Inflammatory macrophage treated with lipopolysaccharide for 4 hours (primary cell): ENCODE data around the gene VPS11.
A peak's percentile ranks its signal among the peaks of the same experiment; 100 is the strongest.
"Not testable (repeated sequence)": the region's sequence is repeated elsewhere in the genome, so short reads cannot be mapped to it uniquely, and the experiment has no call there.

Experiments used
- DNase-seq: peaks from one replicate; pipeline ENCODE4 v3.0.0-alpha.2; 2020

The VPS11 gene

DNA sequence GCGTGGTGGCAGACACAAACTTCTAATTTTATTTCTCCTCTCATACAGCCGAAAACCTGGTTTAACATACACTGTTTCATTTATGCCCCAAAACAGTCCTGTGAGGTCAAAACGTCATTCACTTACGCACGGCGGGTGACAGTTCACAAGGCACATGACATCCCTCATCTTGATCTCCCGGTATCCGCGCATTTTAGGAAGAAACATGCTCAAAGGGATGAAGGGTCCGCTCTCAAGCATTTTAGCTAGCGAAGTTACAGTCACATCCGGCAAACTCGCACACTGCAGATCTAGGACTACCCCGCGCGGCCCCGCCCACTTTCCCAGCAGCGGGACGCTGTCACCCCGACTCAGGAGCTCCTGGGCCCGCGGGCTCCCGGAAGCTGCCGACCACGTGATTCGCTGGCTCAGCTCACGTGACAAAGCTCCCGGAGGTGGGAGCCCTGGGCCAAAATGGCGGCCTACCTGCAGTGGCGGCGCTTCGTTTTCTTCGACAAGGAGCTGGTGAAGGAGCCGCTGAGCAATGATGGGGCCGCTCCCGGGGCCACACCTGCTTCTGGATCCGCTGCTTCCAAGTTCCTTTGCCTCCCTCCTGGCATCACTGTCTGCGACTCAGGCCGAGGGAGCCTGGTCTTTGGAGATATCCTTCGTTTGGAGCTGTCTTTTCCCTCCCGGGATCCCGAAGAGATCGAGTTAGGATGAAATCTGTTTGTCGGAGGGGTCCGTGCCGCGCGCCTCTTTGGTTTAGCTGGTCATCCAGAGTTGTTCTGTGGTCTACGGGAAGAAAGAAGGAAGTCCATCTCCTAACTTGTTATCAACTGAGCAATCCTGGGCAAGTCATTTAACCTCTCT lies at the start of gene VPS11:
Gene VPS11, plus strand, starts transcription at position 448 of the 852 bp plus-strand sequence. Its CDS starts 6 bp downstream, at position 454.
- DNase-seq: peak; percentile 97

DNA sequence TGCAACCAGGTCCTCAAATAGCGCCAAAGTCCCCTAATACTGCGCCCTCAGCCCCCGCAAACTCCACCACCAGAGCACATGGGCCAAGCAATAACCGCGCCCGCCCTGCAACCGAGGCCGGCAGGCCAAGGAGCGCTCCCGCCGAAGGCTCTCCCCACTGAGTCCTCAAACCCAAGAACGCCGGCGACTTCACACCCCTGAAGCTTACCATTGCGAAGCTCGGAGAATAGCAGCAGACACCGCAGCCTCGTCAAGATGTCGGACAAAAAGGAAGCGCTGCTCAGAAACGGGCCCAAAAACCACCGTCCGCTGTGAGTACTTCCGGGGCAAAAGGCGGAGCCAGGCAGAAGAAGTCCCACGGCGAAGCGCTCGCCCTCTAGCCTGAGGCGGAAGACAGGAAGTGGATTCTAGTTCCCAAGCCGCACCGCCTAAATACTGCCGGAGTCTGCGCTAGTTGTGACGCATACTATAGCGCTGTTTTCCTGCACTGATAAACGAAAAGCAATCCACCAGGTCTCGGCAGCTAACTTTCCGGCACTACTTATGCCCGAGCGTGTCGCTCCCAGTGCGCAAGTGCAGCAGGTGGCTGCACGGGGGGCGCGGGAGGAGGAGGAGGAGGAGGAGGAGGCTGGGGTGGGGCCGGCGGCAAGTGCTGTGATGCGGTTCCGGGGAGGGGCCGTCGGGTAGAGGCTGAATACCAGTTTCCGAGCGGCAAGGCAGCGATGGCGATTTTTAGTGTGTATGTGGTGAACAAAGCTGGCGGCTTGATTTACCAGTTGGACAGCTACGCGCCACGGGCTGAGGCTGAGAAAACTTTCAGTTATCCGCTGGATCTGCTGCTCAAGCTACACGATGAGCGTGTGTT lies 49.3 kb upstream of the VPS11 start, which contains the start of the genes RPS25 and TRAPPC4:
Gene RPS25, minus strand, starts transcription at position 270 of the 865 bp plus-strand sequence. Its CDS starts 59 bp downstream, at position 211.
Gene TRAPPC4, plus strand, starts transcription at position 693 of the 865 bp plus-strand sequence. Its CDS starts 30 bp downstream, at position 723.
- peak; percentile 97 for DNase-seq

DNA sequence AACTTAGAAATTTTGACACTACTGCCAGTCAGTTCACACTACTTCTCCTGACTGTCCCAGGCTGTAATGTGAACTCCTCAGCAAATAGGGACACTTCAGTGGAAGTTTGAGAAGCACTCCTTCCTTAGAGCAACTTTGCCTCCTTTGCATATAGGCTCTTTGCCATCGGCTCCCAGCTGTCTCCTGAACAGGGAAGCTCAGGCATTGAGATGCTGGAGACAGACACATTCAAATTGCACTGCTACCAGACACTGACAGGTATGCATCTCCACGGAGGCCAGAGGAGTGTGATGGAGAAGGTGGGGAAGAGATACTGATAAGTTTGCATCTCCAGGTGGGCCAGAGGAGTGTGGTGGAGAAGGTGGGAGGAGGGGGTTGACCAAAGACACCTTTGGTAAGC lies 47.6 kb upstream of the VPS11 start:
- no peak for DNase-seq

GRCh38 chr11:119021631-119022030 lies 46.0 kb upstream of the VPS11 start:
- no peak for DNase-seq

DNA sequence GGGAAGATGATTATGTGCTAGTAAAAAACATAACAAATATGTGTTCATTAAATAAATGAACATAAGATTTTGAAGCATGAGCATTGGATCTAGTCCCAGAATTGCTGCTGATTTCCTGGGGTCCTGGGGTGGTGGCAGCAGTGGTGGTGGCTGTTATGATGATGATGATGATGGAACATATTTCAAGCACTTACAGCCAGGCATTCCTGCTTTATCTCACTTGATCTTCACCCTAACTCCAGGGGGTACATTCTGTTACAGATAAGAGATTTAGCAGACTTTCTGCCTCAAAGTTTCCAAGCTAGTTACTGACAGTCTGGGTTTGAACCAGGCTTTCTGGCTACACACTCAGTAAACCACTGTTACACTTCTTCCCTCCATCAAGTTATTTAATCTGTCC lies 43.9 kb upstream of the VPS11 start:
- DNase-seq: no peak

DNA sequence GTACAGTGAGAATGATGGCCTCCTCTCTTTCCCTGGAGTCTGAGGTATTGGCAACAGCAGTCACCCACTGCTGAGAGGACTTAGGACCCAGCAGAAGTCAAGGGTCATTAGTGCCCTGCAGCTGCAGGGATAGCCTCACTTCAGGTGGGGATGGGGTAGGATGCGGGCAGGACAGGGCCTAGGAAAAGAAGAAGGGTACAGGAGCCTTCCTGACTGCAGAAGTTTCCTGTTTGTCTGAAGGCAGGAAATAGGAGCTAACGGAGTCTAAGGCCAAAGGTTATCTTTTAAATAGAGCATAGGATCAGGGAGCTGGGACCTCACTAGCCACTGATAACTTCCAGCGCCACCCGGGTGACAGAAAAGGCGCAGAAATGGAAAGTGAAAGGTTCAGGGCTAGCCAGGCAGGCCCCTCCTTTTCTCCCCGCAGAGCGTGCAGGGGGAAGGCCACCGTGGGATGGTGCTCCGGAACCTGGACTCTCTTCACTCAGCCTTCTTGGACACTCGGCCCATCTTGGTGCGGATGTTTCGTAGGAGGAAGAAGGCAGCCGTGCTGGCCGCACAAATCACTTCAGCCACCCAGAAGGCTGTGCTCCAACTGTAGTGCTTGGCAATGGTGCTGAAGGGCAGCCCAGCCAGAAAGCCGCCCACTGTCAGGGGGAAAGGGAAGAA lies 43.1 kb upstream of the VPS11 start:
- no peak for DNase-seq

- no peak for DNase-seq
Measured at GRCh38 chr11:119025099-119025473, 42.5 kb upstream of the VPS11 start.

GRCh38 chr11:119025541-119025940 lies 42.1 kb upstream of the VPS11 start:
- no peak for DNase-seq

DNA sequence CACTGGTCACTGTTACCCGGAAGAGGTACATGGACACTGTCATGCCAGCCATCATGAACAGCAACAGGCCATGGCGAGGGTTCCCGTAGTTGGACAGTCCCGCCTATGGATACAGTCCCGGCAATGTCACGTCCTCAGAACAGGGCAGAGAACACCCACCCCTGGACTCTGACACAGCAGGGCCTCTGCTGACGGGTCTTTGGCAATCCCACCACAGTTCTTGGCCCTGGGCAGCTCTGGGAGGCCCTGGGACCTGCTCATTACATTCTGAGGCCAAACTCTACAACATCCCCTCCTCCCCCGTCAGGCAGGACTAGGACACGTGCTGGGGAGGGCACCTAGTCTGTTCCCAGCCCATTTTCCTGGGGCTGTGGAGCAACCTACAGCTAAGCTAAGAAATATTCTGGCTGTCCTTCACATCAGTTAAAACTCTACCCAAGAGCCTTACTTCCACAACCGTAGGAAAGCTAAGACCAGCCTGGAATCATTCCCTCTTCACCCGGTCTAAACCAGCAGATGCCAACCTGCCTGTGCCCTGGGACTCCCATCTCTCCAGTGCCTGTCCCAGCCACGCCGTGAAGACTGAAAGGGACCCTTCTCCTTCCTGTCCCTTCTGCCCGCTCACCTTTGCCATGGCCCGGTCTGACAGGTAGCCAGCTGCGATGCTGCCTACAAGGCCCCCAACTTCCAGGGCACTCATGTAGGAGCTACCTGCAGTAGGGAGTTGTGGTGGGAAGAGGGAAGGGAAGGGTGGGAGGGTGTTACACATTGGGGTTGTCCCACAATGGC lies 41.4 kb upstream of the VPS11 start:
- DNase-seq: no peak

GRCh38 chr11:119026970-119027369 lies 40.6 kb upstream of the VPS11 start:
- no peak for DNase-seq

GRCh38 chr11:119027561-119028345 lies 39.9 kb upstream of the VPS11 start:
- no peak for DNase-seq

GRCh38 chr11:119028346-119029068 lies 39.1 kb upstream of the VPS11 start:
- DNase-seq: peak; percentile 33

- DNase-seq: no peak
Measured at GRCh38 chr11:119029069-119029339, 38.6 kb upstream of the VPS11 start.

DNA sequence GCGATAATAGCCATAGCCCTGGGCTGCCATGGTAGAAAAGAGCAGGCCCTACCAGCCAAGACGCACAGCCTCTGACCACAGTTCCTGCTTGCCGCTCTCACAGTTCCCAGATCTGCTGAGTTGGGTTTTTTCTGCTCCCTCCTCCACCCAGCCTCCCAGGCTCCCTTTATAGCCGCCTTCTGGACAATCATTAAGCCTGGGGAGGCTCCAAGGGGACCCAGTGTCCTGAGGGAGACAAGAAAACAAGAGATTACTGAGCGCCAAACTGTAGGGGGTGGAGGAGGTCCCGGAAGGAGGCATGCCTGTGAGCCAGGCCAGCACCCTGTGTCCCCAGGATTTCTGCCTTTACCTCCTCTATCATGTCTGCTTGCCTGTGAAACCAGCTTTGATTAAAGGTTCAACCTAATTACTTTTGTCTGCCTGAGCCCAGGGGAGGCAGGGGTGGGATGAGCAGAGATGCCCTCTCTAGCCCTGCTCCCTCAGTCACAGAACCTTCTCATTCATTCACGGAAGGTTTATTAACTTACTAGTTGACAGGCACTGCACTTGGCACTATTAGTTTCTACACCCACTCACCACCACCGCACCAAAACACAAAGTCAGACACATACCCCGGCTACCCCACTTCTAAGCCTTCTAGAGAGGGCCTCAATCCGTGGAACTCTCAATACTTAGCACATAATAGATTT lies 38.1 kb upstream of the VPS11 start:
- DNase-seq: peak; percentile 42

DNA sequence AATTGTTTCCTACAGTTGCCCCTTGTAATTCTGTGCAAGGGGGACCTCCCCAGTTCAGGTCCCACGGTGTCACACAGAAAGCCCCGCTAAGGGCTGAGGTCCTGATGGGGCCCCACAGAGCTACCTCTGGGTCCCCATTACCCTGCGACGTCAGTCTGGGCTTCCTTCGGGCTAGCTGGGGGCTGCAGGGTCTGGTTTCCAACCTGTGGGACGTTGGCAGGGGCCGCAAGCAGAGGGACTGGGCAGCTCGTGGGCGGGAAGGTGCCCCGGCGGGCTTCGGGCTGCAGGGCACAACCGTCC lies 37.6 kb upstream of the VPS11 start:
- no peak for DNase-seq

GRCh38 chr11:119030329-119031047 lies 37.1 kb upstream of the VPS11 start, which contains the start of gene SLC37A4:
SLC37A4 (minus strand) TSS chr11:119030877.
- peak; percentile 99 for DNase-seq

GRCh38 chr11:119031912-119032280 lies 35.7 kb upstream of the VPS11 start:
- no peak for DNase-seq

DNA sequence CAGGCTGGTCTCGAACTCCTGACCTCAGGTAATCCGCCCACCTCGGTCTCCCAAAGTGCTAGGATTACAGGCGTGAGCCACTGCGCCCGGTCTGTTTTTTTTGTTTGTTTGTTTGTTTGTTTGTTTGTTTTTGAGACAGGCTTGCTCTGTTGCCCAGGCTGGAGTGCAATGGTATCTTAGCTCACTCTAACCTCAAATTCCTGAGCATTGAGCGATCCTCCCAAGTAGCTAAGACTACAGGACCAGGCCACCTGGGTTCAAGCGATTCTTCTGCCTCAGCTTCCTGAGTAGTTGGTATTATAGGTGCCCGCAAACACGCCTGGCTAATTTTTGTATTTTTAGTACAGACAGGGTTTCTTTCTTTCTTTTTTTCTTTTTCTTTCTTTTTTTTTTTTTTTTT lies 34.2 kb upstream of the VPS11 start:
- not testable (repeated sequence) for DNase-seq

- no peak for DNase-seq
Measured at GRCh38 chr11:119034813-119035212, 32.8 kb upstream of the VPS11 start.

GRCh38 chr11:119038884-119039283 lies 28.7 kb upstream of the VPS11 start:
- DNase-seq: no peak
